Measurements from ENCODE around the gene TBC1D5. TPM values are rescaled to one million over a fixed set of nuclear protein-coding genes. Genes with fewer than 3 reads are reported as not detected.
"Not testable (repeated sequence)": the region's sequence is repeated elsewhere in the genome, so short reads cannot be mapped to it uniquely, and the experiment has no call there.

Gene TBC1D5
- polyA plus RNA-seq, 1 donor from 2014 or later: 63.0 TPM

DNA sequence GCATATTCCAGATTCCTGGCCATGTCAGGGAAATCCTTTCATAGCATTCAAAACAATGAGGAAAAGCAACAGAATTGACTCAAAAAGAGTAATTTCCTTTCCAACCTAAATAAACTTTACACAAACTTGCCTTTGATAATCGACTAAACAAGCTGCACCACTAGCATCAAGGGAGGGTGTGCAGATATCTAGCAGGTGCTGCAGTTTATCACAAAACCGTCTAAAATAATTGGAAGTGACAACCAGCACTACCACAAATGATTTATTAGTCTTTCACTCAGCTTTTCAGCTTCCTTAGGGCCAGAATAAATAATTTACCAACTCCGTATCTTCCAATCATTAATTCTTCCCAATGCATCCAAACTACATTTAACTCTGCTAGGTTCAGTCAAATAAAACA is 71.7 kb downstream of the TBC1D5 start:
- no peak overlapping the region for H3K27ac Mint-ChIP-seq
- H3K36me3 Mint-ChIP-seq: peaks cover 9% of the 10 kb centered on the region
- peaks cover 10 to 19% (median 13%) of the 10 kb centered on the region in 3 donors for H3K4me1 Mint-ChIP-seq
- no peaks in the 10 kb centered on the region for H3K27me3 Mint-ChIP-seq
- H3K4me3 Mint-ChIP-seq: no peak overlapping the region
- H3K9me3 Mint-ChIP-seq: no peaks in the 10 kb centered on the region

DNA sequence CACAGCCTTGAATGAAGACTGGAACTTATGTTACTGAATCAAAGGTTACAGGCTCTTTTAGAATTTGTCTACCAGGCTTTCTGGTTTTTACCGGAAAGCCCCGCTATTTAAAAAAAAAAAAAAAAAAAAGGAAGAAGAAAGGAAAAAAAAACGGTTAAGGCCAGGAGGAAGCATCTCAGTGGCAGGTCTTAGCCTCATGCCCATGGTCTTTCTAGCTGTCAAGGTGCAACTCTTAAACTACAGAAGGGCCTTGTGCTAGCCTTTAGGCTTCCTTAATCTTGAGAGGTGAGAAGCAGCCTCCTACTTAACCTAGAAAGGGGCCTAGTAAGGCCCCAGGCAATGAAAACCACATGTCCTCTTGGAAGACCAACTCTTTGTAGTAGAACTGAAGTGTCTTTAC is 77.5 kb downstream of the TBC1D5 start:
- no peaks in the 10 kb centered on the region for H3K9me3 Mint-ChIP-seq
- peak overlapping the region in 1 of 3 donors; percentile 23 for H3K27ac Mint-ChIP-seq

DNA sequence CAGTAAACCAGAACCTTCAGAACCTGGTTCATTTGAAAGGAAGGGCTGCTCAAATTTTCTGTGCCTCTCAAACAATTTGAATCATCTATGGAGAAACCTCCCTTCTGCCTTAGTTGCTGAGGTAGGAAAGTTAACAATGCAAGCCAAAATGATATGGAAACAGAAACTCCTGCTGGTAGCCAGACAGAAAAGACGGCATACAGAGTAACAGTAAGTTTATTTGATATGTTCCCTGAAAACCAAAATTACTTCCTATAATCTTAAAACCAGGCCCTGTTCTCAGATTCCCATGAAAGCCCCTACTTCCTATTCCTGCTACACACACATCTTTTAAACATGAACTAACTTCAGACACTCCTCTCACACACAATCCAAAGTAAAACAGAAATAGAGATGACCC is 86.2 kb downstream of the TBC1D5 start:
- Mint-ChIP-seq H3K9me3 (no peaks in the 10 kb centered on the region), H3K36me3 (no peaks in the 10 kb centered on the region), H3K27me3 (no peaks in the 10 kb centered on the region), H3K27ac (peak overlapping the region in 2 of 3 donors; percentile 3 to 14), H3K4me1 (peaks cover 12 to 37% (median 28%) of the 10 kb centered on the region in 3 donors), H3K4me3 (no peak overlapping the region)

More for the DNA sequence above, 77.5 kb downstream of the TBC1D5 start:
- Mint-ChIP-seq H3K36me3 (peaks cover 6% of the 10 kb centered on the region), H3K27me3 (no peaks in the 10 kb centered on the region), H3K4me1 (peaks cover 14 to 32% (median 18%) of the 10 kb centered on the region in 3 donors), H3K4me3 (no peak overlapping the region)

DNA sequence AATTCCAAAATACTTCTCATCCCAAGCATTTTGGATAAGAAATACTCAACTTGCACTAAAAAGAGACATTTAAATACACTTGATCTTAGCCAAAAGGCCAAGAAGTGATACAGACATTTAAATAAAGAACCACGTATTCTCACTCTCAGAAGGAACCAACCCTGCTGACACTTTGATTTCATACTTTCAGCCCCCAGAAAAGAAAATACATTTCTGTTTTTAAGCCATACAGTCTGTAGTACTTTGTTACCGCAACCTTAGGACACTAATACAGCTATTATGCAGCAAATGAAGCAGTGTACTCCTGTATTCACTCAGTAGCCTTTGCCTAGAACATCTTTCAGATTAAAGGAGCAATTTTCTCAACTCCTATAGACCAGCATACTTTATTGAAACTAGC is 86.7 kb downstream of the TBC1D5 start:
- H3K27me3 Mint-ChIP-seq: no peaks in the 10 kb centered on the region
- H3K4me1 Mint-ChIP-seq: peaks cover 12 to 37% (median 28%) of the 10 kb centered on the region in 3 donors
- no peak overlapping the region for H3K27ac Mint-ChIP-seq
- no peaks in the 10 kb centered on the region for H3K9me3 Mint-ChIP-seq
- no peak overlapping the region for H3K4me3 Mint-ChIP-seq
- no peaks in the 10 kb centered on the region for H3K36me3 Mint-ChIP-seq

DNA sequence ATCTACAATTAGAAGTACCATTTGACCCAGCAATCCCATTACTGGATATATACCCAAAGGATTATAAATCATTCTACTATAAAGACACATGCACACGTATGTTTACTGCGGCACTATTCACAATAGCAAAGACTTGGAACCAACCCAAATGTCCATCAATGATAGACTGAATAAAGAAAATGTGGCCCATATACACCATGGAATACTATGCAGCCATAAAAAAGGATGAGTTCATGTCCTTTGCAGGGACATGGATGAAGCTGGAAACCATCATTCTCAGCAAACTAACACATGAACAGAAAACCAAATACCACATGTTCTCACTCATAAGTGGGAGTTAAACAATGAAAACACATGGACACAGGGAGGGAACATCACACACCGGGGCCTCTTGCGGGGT is 92.7 kb downstream of the TBC1D5 start:
- H3K27ac Mint-ChIP-seq, H3K9me3 Mint-ChIP-seq, H3K4me3 Mint-ChIP-seq, H3K36me3 Mint-ChIP-seq, H3K4me1 Mint-ChIP-seq, H3K27me3 Mint-ChIP-seq: not testable (repeated sequence)

DNA sequence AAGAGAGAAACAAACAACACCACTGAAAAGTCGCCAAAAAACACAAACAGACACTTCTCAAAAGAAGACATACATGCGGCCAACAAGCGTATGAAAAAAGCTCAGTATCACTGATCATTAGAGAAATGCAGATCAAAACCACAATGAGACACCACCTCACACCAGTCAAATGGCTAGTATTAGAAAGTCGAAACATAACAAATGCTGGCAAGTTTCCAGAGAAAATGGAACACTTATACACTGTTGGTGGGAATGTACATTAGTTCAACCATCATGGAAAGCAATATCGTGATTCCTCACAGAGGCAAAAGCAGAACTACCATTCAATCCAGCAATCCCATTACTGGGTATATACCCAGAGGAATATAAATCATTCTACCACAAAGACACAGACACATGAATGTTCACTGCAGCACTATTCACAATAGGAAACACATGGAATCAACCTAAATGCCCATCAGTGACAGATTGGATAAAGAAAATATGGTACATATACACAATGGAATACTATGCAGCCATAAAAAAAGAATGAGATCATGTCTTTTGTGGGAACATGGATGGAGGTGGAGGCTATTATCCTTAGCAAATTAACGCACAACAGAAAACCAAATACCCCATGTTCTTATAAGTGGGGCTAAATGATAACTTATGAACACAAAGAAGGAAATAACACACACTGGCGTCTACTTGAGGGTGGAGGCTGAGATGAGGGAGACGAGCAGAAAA is 93.6 kb downstream of the TBC1D5 start:
- not testable (repeated sequence) for H3K36me3 Mint-ChIP-seq, H3K27me3 Mint-ChIP-seq, H3K9me3 Mint-ChIP-seq, H3K4me1 Mint-ChIP-seq, H3K27ac Mint-ChIP-seq, H3K4me3 Mint-ChIP-seq

DNA sequence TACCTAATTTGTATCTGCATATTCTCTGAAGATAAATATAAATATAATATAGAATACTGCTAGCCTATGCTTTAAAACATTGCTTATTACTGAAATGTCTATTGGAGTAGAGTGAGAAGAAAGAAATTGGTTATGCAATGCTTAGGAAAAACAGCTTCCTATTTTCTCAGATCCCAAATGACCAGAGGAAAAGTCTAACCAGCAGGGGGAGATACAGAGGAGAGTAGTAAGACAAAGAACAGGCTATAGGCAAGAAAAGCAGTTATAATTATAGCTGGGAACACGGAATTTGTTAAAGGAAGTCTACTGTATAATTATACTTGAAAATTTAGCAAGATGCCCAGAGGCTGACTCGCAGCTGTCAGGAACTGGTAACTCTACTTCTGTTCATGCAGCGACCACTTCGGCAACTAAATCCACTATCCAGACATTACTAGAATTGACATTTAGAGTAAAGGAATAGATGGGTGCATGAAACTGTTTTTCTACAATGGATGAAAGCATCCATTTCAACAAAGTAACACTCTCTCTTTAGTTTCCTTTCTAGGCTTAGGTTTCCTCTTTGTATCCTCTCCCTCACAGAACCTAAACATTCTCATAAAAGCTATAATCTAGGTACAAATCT is 97.2 kb downstream of the TBC1D5 start:
- no peaks in the 10 kb centered on the region for H3K27me3 Mint-ChIP-seq
- peaks cover 2 to 5% (median 5%) of the 10 kb centered on the region in 3 donors for H3K4me1 Mint-ChIP-seq

DNA sequence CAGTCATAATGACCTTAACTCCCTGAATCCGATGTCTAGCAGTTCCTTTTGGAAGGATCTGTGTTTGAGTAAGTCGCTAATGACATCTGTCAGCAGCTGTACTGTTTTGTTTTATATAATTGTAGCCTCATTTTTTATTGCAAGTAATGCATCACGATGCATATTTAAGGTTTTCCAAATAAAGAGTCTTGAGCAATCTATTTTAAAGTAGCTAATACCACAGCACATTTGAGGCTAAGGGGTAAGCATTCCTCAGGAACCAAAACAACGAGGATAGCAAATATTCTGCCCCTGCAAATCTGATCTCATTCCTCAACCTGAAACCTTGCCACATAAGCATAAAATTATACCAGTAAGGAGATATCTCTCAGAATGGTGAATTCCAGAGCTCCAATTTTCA is 98.7 kb downstream of the TBC1D5 start:
- Mint-ChIP-seq H3K4me1 (peaks cover 5 to 6% (median 6%) of the 10 kb centered on the region in 3 donors), H3K4me3 (no peak overlapping the region), H3K9me3 (peaks cover 0 to 2% (median 0%) of the 10 kb centered on the region in 3 donors), H3K36me3 (no peaks in the 10 kb centered on the region), H3K27me3 (no peaks in the 10 kb centered on the region), H3K27ac (no peak overlapping the region)

More for the DNA sequence above, 97.2 kb downstream of the TBC1D5 start:
- no peak overlapping the region for H3K27ac Mint-ChIP-seq
- H3K4me3 Mint-ChIP-seq: no peak overlapping the region
- no peaks in the 10 kb centered on the region for H3K36me3 Mint-ChIP-seq
- peaks cover 0 to 3% (median 2%) of the 10 kb centered on the region in 3 donors for H3K9me3 Mint-ChIP-seq

DNA sequence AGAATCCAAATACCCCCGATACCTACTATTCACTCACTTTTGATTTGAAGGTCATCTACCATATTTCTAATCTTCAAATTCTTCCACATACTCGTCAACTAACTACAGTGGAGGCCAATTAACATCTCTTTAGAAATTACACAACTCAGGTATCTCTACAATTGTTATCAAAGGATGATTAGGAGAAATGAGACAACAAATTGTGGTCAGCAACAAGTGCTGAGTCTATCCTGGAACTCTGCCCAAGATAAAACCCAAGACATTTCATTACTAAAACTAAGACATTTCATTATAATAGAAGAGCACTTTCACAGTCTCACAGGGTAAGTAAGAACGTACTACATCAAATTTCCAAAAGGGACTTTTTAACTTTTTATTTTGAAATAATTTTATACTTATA is 100.0 kb downstream of the TBC1D5 start:
- H3K4me3 Mint-ChIP-seq: no peak overlapping the region
- peaks cover 1% of the 10 kb centered on the region for H3K36me3 Mint-ChIP-seq
- H3K9me3 Mint-ChIP-seq: no peaks in the 10 kb centered on the region
- peaks cover 5 to 6% (median 6%) of the 10 kb centered on the region in 3 donors for H3K4me1 Mint-ChIP-seq
- H3K27ac Mint-ChIP-seq: no peak overlapping the region
- no peaks in the 10 kb centered on the region for H3K27me3 Mint-ChIP-seq

DNA sequence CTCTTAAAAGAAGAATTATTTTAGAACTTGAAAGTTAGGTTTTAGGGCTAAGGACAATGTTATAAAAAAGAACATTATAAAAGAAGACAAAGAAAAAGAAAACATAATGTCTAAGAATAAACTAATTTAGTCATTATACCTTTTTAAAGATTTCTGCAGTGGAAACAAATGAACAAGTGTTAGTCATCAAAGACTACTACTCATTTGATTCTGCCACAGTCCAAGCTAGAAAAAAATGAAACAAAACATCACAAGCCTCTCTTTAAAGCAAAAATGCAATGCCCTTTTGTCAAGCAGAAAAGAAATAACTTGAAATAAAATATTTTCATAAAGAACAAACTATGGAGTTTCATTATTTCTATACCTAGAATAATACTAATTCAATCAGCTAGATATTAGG is 102.0 kb downstream of the TBC1D5 start:
- Mint-ChIP-seq H3K36me3 (peaks cover 1% of the 10 kb centered on the region), H3K9me3 (no peaks in the 10 kb centered on the region), H3K27me3 (no peaks in the 10 kb centered on the region)

DNA sequence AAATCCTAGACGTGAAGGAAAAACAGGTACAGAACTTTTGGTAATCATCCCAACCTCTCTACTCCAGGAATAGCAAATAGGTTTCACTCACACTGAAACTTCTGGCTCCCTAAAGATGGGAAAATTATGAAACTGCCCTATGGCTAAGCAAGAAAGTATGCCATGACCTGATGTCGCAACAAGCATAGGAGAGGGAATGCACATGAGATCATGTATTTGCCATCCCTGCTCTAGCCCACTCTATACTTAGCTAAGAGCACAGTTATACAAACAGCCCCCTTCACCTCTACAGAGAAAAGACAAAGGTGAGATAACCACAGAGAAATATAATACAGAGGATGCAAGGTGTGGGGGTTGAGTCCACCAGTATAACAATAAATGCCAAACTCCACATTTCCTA is 102.7 kb downstream of the TBC1D5 start:
- H3K27ac Mint-ChIP-seq: no peak overlapping the region
- peaks cover 7 to 10% (median 9%) of the 10 kb centered on the region in 3 donors for H3K4me1 Mint-ChIP-seq
- H3K27me3 Mint-ChIP-seq: no peaks in the 10 kb centered on the region
- H3K4me3 Mint-ChIP-seq: no peak overlapping the region
- peaks cover 1% of the 10 kb centered on the region for H3K36me3 Mint-ChIP-seq
- no peaks in the 10 kb centered on the region for H3K9me3 Mint-ChIP-seq

More for the DNA sequence above, 102.0 kb downstream of the TBC1D5 start:
- Mint-ChIP-seq H3K27ac (no peak overlapping the region), H3K4me1 (peaks cover 6 to 10% (median 6%) of the 10 kb centered on the region in 3 donors), H3K4me3 (no peak overlapping the region)

DNA sequence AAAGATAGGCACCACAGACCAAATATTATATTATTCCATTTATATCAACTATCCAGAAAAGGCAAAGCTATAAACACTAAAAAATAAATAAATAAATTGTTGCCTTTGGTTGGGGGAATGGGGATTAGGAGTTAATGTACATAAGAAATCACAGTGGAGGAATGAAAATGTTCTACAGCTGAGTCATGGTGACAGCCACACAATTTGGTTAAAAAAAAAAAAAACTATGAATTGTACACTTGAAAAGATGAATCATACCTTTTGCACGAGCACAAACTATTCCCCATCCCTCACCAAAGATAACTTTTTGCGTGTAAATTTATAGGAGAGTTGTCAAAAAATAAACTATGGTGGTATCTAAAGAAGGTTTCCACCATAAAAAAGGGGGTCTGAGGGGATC is 103.2 kb downstream of the TBC1D5 start:
- Mint-ChIP-seq H3K4me3 (no peak overlapping the region), H3K27me3 (no peaks in the 10 kb centered on the region), H3K27ac (no peak overlapping the region), H3K9me3 (no peaks in the 10 kb centered on the region), H3K4me1 (peaks cover 8 to 12% (median 10%) of the 10 kb centered on the region in 3 donors), H3K36me3 (peaks cover 3% of the 10 kb centered on the region)

DNA sequence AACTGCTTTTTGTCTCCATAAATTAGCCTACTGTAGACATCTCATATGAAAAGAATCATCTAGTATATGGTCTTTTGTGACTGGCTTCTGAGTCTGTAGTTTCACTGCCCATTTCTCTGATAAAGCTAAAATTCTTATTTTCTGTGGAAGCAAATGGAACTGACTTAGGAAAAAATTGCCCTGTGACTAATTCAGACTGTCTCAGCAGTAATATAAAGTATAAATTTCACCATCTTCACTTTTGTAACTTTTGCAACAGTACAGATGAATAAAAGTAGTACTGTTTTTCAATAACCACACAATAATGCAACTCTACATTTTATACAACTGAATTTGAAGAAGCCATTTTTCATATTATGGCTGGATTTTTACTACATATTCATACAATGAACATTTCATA is 104.1 kb downstream of the TBC1D5 start:
- Mint-ChIP-seq H3K27ac (no peak overlapping the region), H3K36me3 (peaks cover 4% of the 10 kb centered on the region), H3K4me1 (peaks cover 9 to 18% (median 11%) of the 10 kb centered on the region in 3 donors), H3K27me3 (no peaks in the 10 kb centered on the region), H3K4me3 (no peak overlapping the region), H3K9me3 (no peaks in the 10 kb centered on the region)

DNA sequence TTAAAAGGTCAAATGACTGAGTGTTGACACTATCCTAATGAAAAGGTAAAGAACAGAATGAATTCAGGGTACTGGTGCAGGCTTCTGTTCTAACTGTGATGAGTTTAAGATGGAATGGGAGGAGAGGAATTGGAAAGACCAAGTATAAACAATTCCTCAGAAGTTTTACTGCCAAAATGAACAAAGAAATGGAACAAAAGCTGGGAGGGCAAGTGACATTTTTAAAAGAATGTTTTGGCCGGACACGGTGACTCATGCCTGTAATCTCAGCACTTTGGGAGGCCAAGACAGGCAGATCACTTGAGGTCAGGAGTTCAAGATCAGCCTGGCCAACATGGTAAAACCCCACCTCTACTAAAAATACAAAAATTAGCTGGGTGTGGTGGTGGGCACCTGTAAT is 106.8 kb downstream of the TBC1D5 start:
- H3K27ac Mint-ChIP-seq, H3K36me3 Mint-ChIP-seq, H3K4me3 Mint-ChIP-seq: not testable (repeated sequence)

DNA sequence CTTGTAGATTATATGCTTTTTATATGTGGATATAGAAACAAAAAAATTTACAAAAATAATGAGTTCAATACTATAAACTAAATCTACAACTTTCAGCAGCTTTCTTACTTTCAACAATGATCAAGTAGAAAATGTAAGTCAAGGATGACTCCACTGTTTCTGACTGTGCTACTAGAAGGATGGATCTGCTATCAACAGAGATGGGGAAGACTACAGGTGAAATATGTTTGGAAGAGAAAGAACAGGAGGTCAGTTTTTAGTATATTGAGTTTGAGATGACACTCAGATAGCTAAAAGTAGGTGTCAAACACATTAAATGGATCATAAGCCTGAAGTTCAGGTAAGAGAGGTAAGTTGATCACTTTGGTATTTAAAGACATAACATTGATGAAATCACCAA is 107.5 kb downstream of the TBC1D5 start:
- peaks cover 9 to 24% (median 23%) of the 10 kb centered on the region in 3 donors for H3K4me1 Mint-ChIP-seq
- H3K27me3 Mint-ChIP-seq: no peaks in the 10 kb centered on the region
- H3K4me3 Mint-ChIP-seq: no peak overlapping the region
- H3K36me3 Mint-ChIP-seq: peaks cover 4% of the 10 kb centered on the region
- H3K9me3 Mint-ChIP-seq: no peaks in the 10 kb centered on the region
- H3K27ac Mint-ChIP-seq: no peak overlapping the region

More for the DNA sequence above, 106.8 kb downstream of the TBC1D5 start:
- H3K27me3 Mint-ChIP-seq, H3K9me3 Mint-ChIP-seq: not testable (repeated sequence)
- peaks cover 9 to 24% (median 20%) of the 10 kb centered on the region in 3 donors for H3K4me1 Mint-ChIP-seq

DNA sequence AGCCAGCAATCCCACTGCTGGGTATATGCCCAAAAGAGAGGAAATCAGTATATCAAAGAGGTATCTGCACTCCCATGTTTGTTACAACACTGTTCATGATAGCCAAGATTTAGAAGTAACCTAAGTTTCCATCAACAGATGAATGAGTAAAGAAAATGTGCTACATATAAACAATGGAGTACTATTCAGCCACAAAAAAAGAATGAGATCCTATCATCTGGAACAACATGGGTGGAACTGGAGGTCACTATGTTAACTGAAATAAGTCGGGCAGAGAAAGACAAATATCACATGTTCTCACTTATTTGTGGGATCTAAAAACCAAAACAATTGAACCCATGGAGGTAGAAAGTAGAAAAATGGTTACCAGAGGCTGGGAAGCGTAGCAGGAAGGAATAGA is 108.2 kb downstream of the TBC1D5 start:
- Mint-ChIP-seq H3K4me1 (peaks cover 7 to 24% (median 24%) of the 10 kb centered on the region in 3 donors), H3K4me3 (no peak overlapping the region), H3K27me3 (no peaks in the 10 kb centered on the region), H3K27ac (no peak overlapping the region), H3K9me3 (no peaks in the 10 kb centered on the region), H3K36me3 (peaks cover 4% of the 10 kb centered on the region)
